ENCODE results near the gene LILRA6.
"Not testable (repeated sequence)": the region's sequence is repeated elsewhere in the genome, so short reads cannot be mapped to it uniquely, and the experiment has no call there.

GRCh38 chr19:54280025-54280424 lies 37.4 kb upstream of the LILRA6 start:
- not testable (repeated sequence) for TF ChIP-seq EZH2 (IDR thresholded peaks at IDR 0.05; ENCODE audit: low read depth, low read length, severe bottlenecking); POLR2A (IDR thresholded peaks at IDR 0.05; ENCODE audit: control extremely low read depth in 1 of 2, low read depth in 2 of 2, low read length in 2 of 2); GTF2F1 (IDR thresholded peaks at IDR 0.05; ENCODE audit: borderline replicate concordance, low read depth, low read length); JUN (IDR thresholded peaks at IDR 0.05; ENCODE audit: low read depth, low read length); ZNF274 (IDR thresholded peaks at IDR 0.05; ENCODE audit: borderline replicate concordance, extremely low read depth, low read length); HDAC2 (IDR thresholded peaks at IDR 0.05; ENCODE audit: borderline replicate concordance in 1 of 2, low read depth in 2 of 2, low read length in 2 of 2); BRCA1 (IDR thresholded peaks at IDR 0.05; ENCODE audit: low read depth, low read length); JUND (IDR thresholded peaks at IDR 0.05; ENCODE audit: low read length); RBBP5 (IDR thresholded peaks at IDR 0.05; ENCODE audit: borderline replicate concordance, low read depth, low read length); TBP (IDR thresholded peaks at IDR 0.05; ENCODE audit: low read depth, low read length); CBX5 (IDR thresholded peaks at IDR 0.05; ENCODE audit: low read depth, low read length); TEAD4 (IDR thresholded peaks at IDR 0.05; ENCODE audit: low read depth, low read length)
- TF ChIP-seq, protein P1, sequence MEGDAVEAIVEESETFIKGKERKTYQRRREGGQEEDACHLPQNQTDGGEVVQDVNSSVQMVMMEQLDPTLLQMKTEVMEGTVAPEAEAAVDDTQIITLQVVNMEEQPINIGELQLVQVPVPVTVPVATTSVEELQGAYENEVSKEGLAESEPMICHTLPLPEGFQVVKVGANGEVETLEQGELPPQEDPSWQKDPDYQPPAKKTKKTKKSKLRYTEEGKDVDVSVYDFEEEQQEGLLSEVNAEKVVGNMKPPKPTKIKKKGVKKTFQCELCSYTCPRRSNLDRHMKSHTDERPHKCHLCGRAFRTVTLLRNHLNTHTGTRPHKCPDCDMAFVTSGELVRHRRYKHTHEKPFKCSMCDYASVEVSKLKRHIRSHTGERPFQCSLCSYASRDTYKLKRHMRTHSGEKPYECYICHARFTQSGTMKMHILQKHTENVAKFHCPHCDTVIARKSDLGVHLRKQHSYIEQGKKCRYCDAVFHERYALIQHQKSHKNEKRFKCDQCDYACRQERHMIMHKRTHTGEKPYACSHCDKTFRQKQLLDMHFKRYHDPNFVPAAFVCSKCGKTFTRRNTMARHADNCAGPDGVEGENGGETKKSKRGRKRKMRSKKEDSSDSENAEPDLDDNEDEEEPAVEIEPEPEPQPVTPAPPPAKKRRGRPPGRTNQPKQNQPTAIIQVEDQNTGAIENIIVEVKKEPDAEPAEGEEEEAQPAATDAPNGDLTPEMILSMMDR (IDR thresholded peaks at IDR 0.05; ENCODE audit: control extremely low read depth in 1 of 3, insufficient read depth in 1 of 3, low read depth in 1 of 3, low read length in 3 of 3): not testable (repeated sequence)
